Neural progenitor cell (in vitro differentiated cells): ENCODE data around the gene FBXW4.

Source experiments
- CTCF ChIP-seq: fragments of 200-600 bp; sonication (generic); IDR thresholded peaks from 2 replicates; pipeline ENCODE4 v1.5.1; 2017; ENCODE audit warnings: antibody characterized with exemption, mild to moderate bottlenecking
- EZH2 ChIP-seq: fragments of 200-600 bp; sonication (generic); IDR thresholded peaks from 2 replicates; pipeline ENCODE4 v1.6.1; 2017; ENCODE audit warnings: antibody characterized with exemption, mild to moderate bottlenecking, moderate library complexity
- EZH2phosphoT487 ChIP-seq: fragments of 200-600 bp; sonication (generic); IDR thresholded peaks from 2 replicates; pipeline ENCODE4 v1.6.1; 2017; ENCODE audit warnings: antibody characterized with exemption

- no peak for TF ChIP-seq EZH2
- no peak for TF ChIP-seq CTCF
- no peak for TF ChIP-seq EZH2phosphoT487
Measured at GRCh38 chr10:101639141-101639900, 55.6 kb downstream of the FBXW4 start.
